SU-DHL-6 (cell line): Measurements from ENCODE around the gene MMRN1.

ENCODE experiments used
- H2AFZ ChIP-seq: fragments of 200-600 bp; sonication (generic); 2 replicates; pipeline ENCODE4 v1.6.1; 2014; ENCODE audit warnings: low read depth, mild to moderate bottlenecking, moderate library complexity, mixed read lengths, antibody characterized with exemption, low read length; ENCODE audit not compliant: severe bottlenecking
- H3F3A ChIP-seq: fragments of 200-600 bp; shearing (Covaris generic); 2 replicates; pipeline ENCODE4 v1.6.0; 2016; ENCODE audit warnings: antibody characterized with exemption, mild to moderate bottlenecking; ENCODE audit not compliant: insufficient read depth
- H3K27ac ChIP-seq: fragments of 200-600 bp; sonication (generic); 2 replicates; pipeline ENCODE4 v1.5.1; 2016; ENCODE audit warnings: low read depth, mild to moderate bottlenecking, low read length, moderate library complexity, mixed read lengths
- H3K27me3 ChIP-seq: fragments of 200-600 bp; sonication (generic), shearing (Covaris generic); 2 replicates; pipeline ENCODE4 v1.6.0; 2014; ENCODE audit warnings: mild to moderate bottlenecking, low read length
- H3K36me3 ChIP-seq: fragments of 200-600 bp; sonication (generic); 2 replicates; pipeline ENCODE4 v1.6.1; 2014; ENCODE audit warnings: mild to moderate bottlenecking, low read length, mixed read lengths
- H3K4me2 ChIP-seq: fragments of 300-600, 200-600 bp; shearing (Covaris generic), sonication (generic); 2 replicates; pipeline ENCODE4 v1.6.0; 2014; ENCODE audit warnings: low read length, low read depth, mild to moderate bottlenecking; ENCODE audit not compliant: poor library complexity, severe bottlenecking
- H3K4me3 ChIP-seq: fragments of 200-600 bp; sonication (generic); 2 replicates; pipeline ENCODE4 v1.5.1; 2014; ENCODE audit warnings: antibody characterized with exemption, low read length, mild to moderate bottlenecking, mixed read lengths; ENCODE audit not compliant: insufficient read depth, poor library complexity, severe bottlenecking
- H3K79me2 ChIP-seq: fragments of 200-600 bp; sonication (generic); 2 replicates; pipeline ENCODE4 v1.6.1; 2014; ENCODE audit warnings: mild to moderate bottlenecking, low read length, moderate library complexity; ENCODE audit not compliant: insufficient read depth
- H3K9ac ChIP-seq: fragments of 200-600 bp; sonication (generic); 2 replicates; pipeline ENCODE4 v1.7.0; 2014; ENCODE audit warnings: mild to moderate bottlenecking, low read length
- H3K9me2 ChIP-seq: fragments of 200-600 bp; sonication (generic); replicated peaks from 2 replicates; pipeline ENCODE4 v1.6.1; 2014; ENCODE audit warnings: low read length; ENCODE audit not compliant: insufficient read depth
- H3K9me3 ChIP-seq: fragments of 200-600 bp; sonication (generic); 2 replicates; pipeline ENCODE4 v1.6.1; 2014; ENCODE audit warnings: low read length, mixed read lengths; ENCODE audit not compliant: insufficient read depth
- H4K20me1 ChIP-seq: fragments of 200-600 bp; sonication (generic); 2 replicates; pipeline ENCODE4 v1.6.1; 2014; ENCODE audit warnings: low read depth, mild to moderate bottlenecking, antibody characterized with exemption, low read length, moderate library complexity, mixed read lengths
- CTCF ChIP-seq: fragments of 200-600 bp; sonication (generic); IDR thresholded peaks from one replicate; pipeline ENCODE4 v1.5.1; 2017; ENCODE audit warnings: antibody characterized with exemption, mild to moderate bottlenecking, low read length, moderate library complexity; ENCODE audit not compliant: insufficient read depth, poor library complexity, severe bottlenecking
- EZH2phosphoT487 ChIP-seq: fragments of 200-600 bp; sonication (generic), shearing (Covaris generic); conservative IDR thresholded peaks from 2 replicates; pipeline ENCODE4 v1.6.1; 2018; ENCODE audit warnings: mild to moderate bottlenecking, antibody characterized with exemption, low read length, moderate library complexity, mixed read lengths

The MMRN1 gene

GRCh38 chr4:89894649-89895550 is at the start of gene MMRN1:
MMRN1 (plus strand) TSS chr4:89894854; CDS start chr4:89894972, 118 bp downstream.
- no peaks in the 10 kb centered on the region for H3F3A ChIP-seq
- H2AFZ ChIP-seq: no peak within 1 kb of the TSS

GRCh38 chr4:89847571-89848325 is 46.9 kb upstream of the MMRN1 start:
- TF ChIP-seq CTCF (no peak), EZH2phosphoT487 (no peak)
- Histone ChIP-seq H3K27me3 (no peaks in the 10 kb centered on the region), H3K9me2 (no peaks in the 10 kb centered on the region), H3K9me3 (no peaks in the 10 kb centered on the region), H2AFZ (no peak overlapping the region), H3K36me3 (no peaks in the 10 kb centered on the region), H3K27ac (no peak overlapping the region), H3K4me2 (no peak overlapping the region), H3K79me2 (no peaks in the 10 kb centered on the region), H4K20me1 (no peaks in the 10 kb centered on the region), H3F3A (no peaks in the 10 kb centered on the region), H3K4me3 (no peak overlapping the region), H3K9ac (no peak overlapping the region)

More at GRCh38 chr4:89894649-89895550, at the start of gene MMRN1:
- Histone ChIP-seq H3K9ac (no peak within 1 kb of the TSS), H4K20me1 (no peaks in the 10 kb centered on the region), H3K4me2 (no peak within 1 kb of the TSS), H3K27me3 (no peaks in the 10 kb centered on the region), H3K27ac (no peak within 1 kb of the TSS), H3K79me2 (no peaks in the 10 kb centered on the region), H3K9me2 (no peaks in the 10 kb centered on the region), H3K9me3 (no peaks in the 10 kb centered on the region), H3K4me3 (no peak within 1 kb of the TSS), H3K36me3 (no peaks in the 10 kb centered on the region)
- TF ChIP-seq CTCF: no peak
- TF ChIP-seq EZH2phosphoT487: no peak

GRCh38 chr4:89855236-89855635 is 39.4 kb upstream of the MMRN1 start:
- Histone ChIP-seq H3F3A (no peaks in the 10 kb centered on the region), H3K27ac (no peak overlapping the region), H4K20me1 (no peaks in the 10 kb centered on the region), H3K9me2 (no peaks in the 10 kb centered on the region), H3K27me3 (no peaks in the 10 kb centered on the region), H3K9me3 (no peaks in the 10 kb centered on the region), H3K4me2 (no peak overlapping the region), H3K4me3 (no peak overlapping the region), H3K36me3 (no peaks in the 10 kb centered on the region), H3K79me2 (no peaks in the 10 kb centered on the region), H3K9ac (no peak overlapping the region), H2AFZ (no peak overlapping the region)
- TF ChIP-seq CTCF: no peak
- no peak for TF ChIP-seq EZH2phosphoT487
